Measurements from ENCODE around the gene NDUFS6. TPM values are rescaled to one million over a fixed set of nuclear protein-coding genes. Genes with fewer than 3 reads are reported as not detected.

NDUFS6 gene
- total RNA-seq, 1 experiment from 2014 or later: 104 TPM

DNA sequence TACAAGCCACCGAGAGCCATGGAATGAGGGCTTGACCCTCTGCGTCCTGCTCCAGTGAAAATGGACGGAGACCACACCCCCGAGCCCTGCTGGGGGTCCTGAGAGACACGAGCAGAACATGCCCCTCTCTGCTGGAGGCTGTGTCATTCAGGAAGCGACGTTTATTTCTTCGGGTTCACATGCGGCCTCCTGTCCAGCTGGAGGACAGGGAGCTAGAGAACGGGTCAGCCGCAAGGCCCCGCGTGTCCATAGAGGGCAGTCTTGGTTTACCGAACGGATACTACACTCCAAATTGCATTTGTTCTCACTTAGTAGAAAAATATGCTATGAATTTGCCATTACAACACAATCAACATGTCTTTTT is 37.7 kb upstream of the NDUFS6 start:
- BruUV-seq (replicated peaks): no TSS peak
- Histone ChIP-seq H3K4me2 (ENCODE audit: low read length) (no peak overlapping the region), H3K4me3 (ENCODE audit: low read length) (no peak overlapping the region), H3K27me3 (ENCODE audit: low read length) (peaks cover 47% of the 10 kb centered on the region), H4K20me1 (ENCODE audit: low read length) (no peaks in the 10 kb centered on the region), H3K27ac (ENCODE audit: low read length) (no peak overlapping the region), H3K79me2 (ENCODE audit: low read length) (no peaks in the 10 kb centered on the region), H3K9ac (ENCODE audit: low read length) (no peak overlapping the region), H3F3A (ENCODE audit: low read length, unreplicated experiment) (no peaks in the 10 kb centered on the region), H3K9me2 (replicated peaks; ENCODE audit: low read length) (no peaks in the 10 kb centered on the region), H3K36me3 (ENCODE audit: low read depth, low read length) (no peaks in the 10 kb centered on the region), H3K4me1 (ENCODE audit: insufficient read depth, low read length) (no peaks in the 10 kb centered on the region), H3K9me3 (ENCODE audit: low read length) (no peaks in the 10 kb centered on the region), H2AFZ (ENCODE audit: low read length) (peak overlapping the region; percentile 15; the same call in 1 of the 2 replicates)
- POLR2A ChIA-PET (ENCODE audit: unreplicated experiment): no interaction called here
- TF ChIP-seq EZH2phosphoT487 (IDR thresholded peaks at IDR 0.05; ENCODE audit: borderline replicate concordance, low read length): no peak
- TF ChIP-seq, protein P1, sequence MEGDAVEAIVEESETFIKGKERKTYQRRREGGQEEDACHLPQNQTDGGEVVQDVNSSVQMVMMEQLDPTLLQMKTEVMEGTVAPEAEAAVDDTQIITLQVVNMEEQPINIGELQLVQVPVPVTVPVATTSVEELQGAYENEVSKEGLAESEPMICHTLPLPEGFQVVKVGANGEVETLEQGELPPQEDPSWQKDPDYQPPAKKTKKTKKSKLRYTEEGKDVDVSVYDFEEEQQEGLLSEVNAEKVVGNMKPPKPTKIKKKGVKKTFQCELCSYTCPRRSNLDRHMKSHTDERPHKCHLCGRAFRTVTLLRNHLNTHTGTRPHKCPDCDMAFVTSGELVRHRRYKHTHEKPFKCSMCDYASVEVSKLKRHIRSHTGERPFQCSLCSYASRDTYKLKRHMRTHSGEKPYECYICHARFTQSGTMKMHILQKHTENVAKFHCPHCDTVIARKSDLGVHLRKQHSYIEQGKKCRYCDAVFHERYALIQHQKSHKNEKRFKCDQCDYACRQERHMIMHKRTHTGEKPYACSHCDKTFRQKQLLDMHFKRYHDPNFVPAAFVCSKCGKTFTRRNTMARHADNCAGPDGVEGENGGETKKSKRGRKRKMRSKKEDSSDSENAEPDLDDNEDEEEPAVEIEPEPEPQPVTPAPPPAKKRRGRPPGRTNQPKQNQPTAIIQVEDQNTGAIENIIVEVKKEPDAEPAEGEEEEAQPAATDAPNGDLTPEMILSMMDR (conservative IDR thresholded peaks at IDR 0.05; ENCODE audit: low read depth, low read length): peak; percentile 88
- ATAC-seq (peak; percentile 97), DNase-seq (peak; percentile 73)
- CTCF ChIA-PET: interaction anchor here (0.6 to 0.7 kb wide), 3 partner anchors 9 to 234 kb away, joined by 3 read pairs; no protein-coding TSS in a partner anchor
- intact Hi-C loops (cut with micrococcal nuclease): loop anchor here (1.0 to 10.0 kb wide), 3 partner anchors 253 to 983 kb away; no protein-coding TSS in a partner anchor

DNA sequence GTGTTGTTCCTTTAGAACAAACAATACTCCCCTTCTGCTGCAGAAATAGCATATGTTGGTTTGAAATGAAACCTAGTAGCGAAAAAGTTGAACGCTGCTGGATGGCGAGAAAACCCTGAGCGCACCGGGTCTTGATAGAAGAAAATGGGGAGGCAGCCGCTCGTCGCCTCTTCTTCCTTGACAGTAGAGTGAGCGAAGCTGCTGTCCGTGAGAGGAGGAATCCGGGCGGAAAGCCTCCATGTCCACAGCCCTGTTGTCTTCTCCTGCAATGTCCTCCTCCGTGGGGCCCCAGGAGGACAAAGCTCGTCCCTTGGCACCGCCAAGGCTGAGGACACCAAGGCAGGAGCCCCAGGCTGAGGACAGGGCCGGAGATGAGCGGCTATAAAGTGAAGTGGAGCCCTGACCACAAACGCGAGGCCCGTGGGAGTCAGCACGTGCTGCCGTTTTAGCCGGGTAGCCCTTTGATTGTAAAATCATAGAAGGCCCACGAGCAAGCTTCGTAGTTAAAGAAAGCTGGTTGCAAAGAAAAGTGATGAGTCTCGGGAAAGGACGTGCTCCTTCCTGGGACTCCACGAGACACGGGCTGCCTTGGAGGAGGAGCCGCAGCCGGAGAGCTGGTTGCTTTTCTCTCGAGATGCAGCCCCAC is 37.1 kb upstream of the NDUFS6 start:
- CTCF ChIA-PET: interaction anchor here (0.7 kb wide), 1 partner anchor 152 kb away, joined by 3 read pairs; no protein-coding TSS in a partner anchor
- no peaks in the 10 kb centered on the region for H3K36me3 ChIP-seq (ENCODE audit: low read depth, low read length)
- H3K9ac ChIP-seq (ENCODE audit: low read length): no peak overlapping the region
- H3K4me3 ChIP-seq (ENCODE audit: low read length): no peak overlapping the region
- ATAC-seq: no peak
- no peak overlapping the region for H3K4me2 ChIP-seq (ENCODE audit: low read length)
- no peaks in the 10 kb centered on the region for H3K79me2 ChIP-seq (ENCODE audit: low read length)
- H4K20me1 ChIP-seq (ENCODE audit: low read length): no peaks in the 10 kb centered on the region
- no peak for DNase-seq
- H3F3A ChIP-seq (ENCODE audit: low read length, unreplicated experiment): no peaks in the 10 kb centered on the region
- BruUV-seq (replicated peaks): no TSS peak
- no peaks in the 10 kb centered on the region for H3K4me1 ChIP-seq (ENCODE audit: insufficient read depth, low read length)
- no peak overlapping the region for H3K27ac ChIP-seq (ENCODE audit: low read length)
- TF ChIP-seq, protein P1 (conservative IDR thresholded peaks at IDR 0.05; ENCODE audit: low read depth, low read length): no peak
- no peak for TF ChIP-seq EZH2phosphoT487 (IDR thresholded peaks at IDR 0.05; ENCODE audit: borderline replicate concordance, low read length)
- no peak for TF ChIP-seq EZH2 (IDR thresholded peaks at IDR 0.05; ENCODE audit: low read length, unreplicated experiment)
- no peaks in the 10 kb centered on the region for H3K9me2 ChIP-seq (replicated peaks; ENCODE audit: low read length)
- POLR2A ChIA-PET (ENCODE audit: unreplicated experiment): no interaction called here
- no peak overlapping the region for H2AFZ ChIP-seq (ENCODE audit: low read length)
- H3K27me3 ChIP-seq (ENCODE audit: low read length): peaks cover 44% of the 10 kb centered on the region
- intact Hi-C loops (cut with micrococcal nuclease): loop anchor here (1.0 to 10.0 kb wide), 3 partner anchors 253 to 982 kb away; no protein-coding TSS in a partner anchor
- no peaks in the 10 kb centered on the region for H3K9me3 ChIP-seq (ENCODE audit: low read length)

DNA sequence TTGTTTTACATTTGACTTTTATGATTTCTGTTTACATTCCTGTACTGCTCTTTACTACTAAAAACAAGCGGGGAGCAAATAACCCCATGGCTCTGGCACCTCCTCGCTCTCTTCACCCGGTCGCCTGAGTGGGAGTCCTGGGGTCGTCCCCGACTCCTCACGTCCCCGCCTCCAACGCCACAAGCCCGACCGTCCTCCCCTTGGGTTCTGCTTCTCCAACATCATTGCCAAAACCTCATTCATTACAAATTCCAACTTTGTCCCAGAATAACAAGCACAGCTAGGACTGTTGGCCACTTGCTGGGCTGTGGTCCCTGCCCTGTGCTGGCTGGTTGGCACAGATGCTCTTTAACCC is 36.6 kb upstream of the NDUFS6 start:
- no peaks in the 10 kb centered on the region for H3K36me3 ChIP-seq (ENCODE audit: low read depth, low read length)
- no peak overlapping the region for H3K9ac ChIP-seq (ENCODE audit: low read length)
- no peaks in the 10 kb centered on the region for H3K9me2 ChIP-seq (replicated peaks; ENCODE audit: low read length)
- H3K9me3 ChIP-seq (ENCODE audit: low read length): no peaks in the 10 kb centered on the region
- POLR2A ChIA-PET (ENCODE audit: unreplicated experiment): no interaction called here
- H3K27me3 ChIP-seq (ENCODE audit: low read length): peaks cover 44% of the 10 kb centered on the region
- H3K4me1 ChIP-seq (ENCODE audit: insufficient read depth, low read length): no peaks in the 10 kb centered on the region
- CTCF ChIA-PET: no interaction called here
- intact Hi-C loops (cut with micrococcal nuclease): loop anchor here (10.0 kb wide), 1 partner anchor 390 kb away; no protein-coding TSS in a partner anchor
- H3K4me2 ChIP-seq (ENCODE audit: low read length): no peak overlapping the region
- H2AFZ ChIP-seq (ENCODE audit: low read length): no peak overlapping the region
- DNase-seq: no peak
- no peaks in the 10 kb centered on the region for H3F3A ChIP-seq (ENCODE audit: low read length, unreplicated experiment)
- H4K20me1 ChIP-seq (ENCODE audit: low read length): no peaks in the 10 kb centered on the region
- ATAC-seq: no peak
- no peak overlapping the region for H3K27ac ChIP-seq (ENCODE audit: low read length)
- H3K79me2 ChIP-seq (ENCODE audit: low read length): no peaks in the 10 kb centered on the region
- no peak overlapping the region for H3K4me3 ChIP-seq (ENCODE audit: low read length)
- TF ChIP-seq, protein P1 (conservative IDR thresholded peaks at IDR 0.05; ENCODE audit: low read depth, low read length): no peak
- no peak for TF ChIP-seq EZH2 (IDR thresholded peaks at IDR 0.05; ENCODE audit: low read length, unreplicated experiment)
- no peak for TF ChIP-seq EZH2phosphoT487 (IDR thresholded peaks at IDR 0.05; ENCODE audit: borderline replicate concordance, low read length)
- BruUV-seq (replicated peaks): no TSS peak
